AG10803 (cell line): Measurements from ENCODE around the gene SLC4A4.
A peak's percentile ranks its signal among the peaks of the same experiment; 100 is the strongest.

Source experiments
- DNase-seq: peaks from one replicate; pipeline ENCODE4 v3.0.0; 2010; ENCODE audit warnings: low read depth
- H3K4me3 ChIP-seq: 2 replicates; pipeline ENCODE4 v1.5.1; 2011; ENCODE audit warnings: mild to moderate bottlenecking, low read length, control low read depth
- CTCF ChIP-seq: conservative IDR thresholded peaks from 2 replicates; pipeline ENCODE4 v1.5.1; 2011; ENCODE audit warnings: mild to moderate bottlenecking, low read length, control low read depth, inconsistent platforms

The SLC4A4 gene

GRCh38 chr4:71498002-71498401 is 159.2 kb downstream of the SLC4A4 start:
- no peak for TF ChIP-seq CTCF
- DNase-seq, result peak; percentile 38

GRCh38 chr4:71498625-71499024 is 159.8 kb downstream of the SLC4A4 start:
- peak; percentile 6 for DNase-seq
- no peak for TF ChIP-seq CTCF
- H3K4me3 ChIP-seq, result no peak overlapping the region

More at GRCh38 chr4:71498002-71498401, 159.2 kb downstream of the SLC4A4 start:
- H3K4me3 ChIP-seq, result no peak overlapping the region

GRCh38 chr4:71501992-71502391 is 163.2 kb downstream of the SLC4A4 start:
- no peak for DNase-seq
- TF ChIP-seq CTCF, result no peak
- no peak overlapping the region for H3K4me3 ChIP-seq

- H3K4me3 ChIP-seq, result no peak overlapping the region
- TF ChIP-seq CTCF, result no peak
Observed at GRCh38 chr4:71518283-71518989, 179.6 kb downstream of the SLC4A4 start.

GRCh38 chr4:71520308-71520707 is 181.5 kb downstream of the SLC4A4 start:
- H3K4me3 ChIP-seq, result no peak overlapping the region
- no peak for TF ChIP-seq CTCF
- no peak for DNase-seq

More at GRCh38 chr4:71518283-71518989, 179.6 kb downstream of the SLC4A4 start:
- DNase-seq, result no peak

GRCh38 chr4:71520850-71521249 is 182.0 kb downstream of the SLC4A4 start:
- DNase-seq, result no peak
- no peak overlapping the region for H3K4me3 ChIP-seq
- TF ChIP-seq CTCF, result no peak

GRCh38 chr4:71524756-71525155 is 185.9 kb downstream of the SLC4A4 start:
- no peak for DNase-seq
- no peak for TF ChIP-seq CTCF

More at GRCh38 chr4:71524756-71525155, 185.9 kb downstream of the SLC4A4 start:
- H3K4me3 ChIP-seq, result no peak overlapping the region
